HG03064 (cell line): ENCODE data around the gene SLC39A9.

Experiments used
- ATAC-seq: cut with Tn5 transposase; IDR thresholded peaks from one replicate; pipeline ENCODE4 v1.9.1; 2021; ENCODE audit warnings: low read depth; ENCODE audit not compliant: unreplicated experiment

SLC39A9 gene

GRCh38 chr14:69398053-69398817 lies at the start of gene SLC39A9, which contains the start of gene ERH:
Gene SLC39A9 (plus strand): TSS chr14:69398692. CDS start chr14:69399370, 678 bp downstream.
Gene ERH (minus strand): TSS chr14:69398299. CDS start chr14:69398233, 66 bp downstream.
- peak; percentile 86 for ATAC-seq

GRCh38 chr14:69349091-69349777 lies 49.3 kb upstream of the SLC39A9 start:
- no peak for ATAC-seq

GRCh38 chr14:69350892-69351291 lies 47.6 kb upstream of the SLC39A9 start:
- no peak for ATAC-seq

GRCh38 chr14:69351385-69351784 lies 47.1 kb upstream of the SLC39A9 start:
- ATAC-seq = no peak

- no peak for ATAC-seq
Observed at GRCh38 chr14:69351911-69352310, 46.6 kb upstream of the SLC39A9 start.

GRCh38 chr14:69353168-69353567 lies 45.3 kb upstream of the SLC39A9 start:
- ATAC-seq = no peak

- ATAC-seq = peak; percentile 78
Observed at GRCh38 chr14:69354383-69355153, 43.9 kb upstream of the SLC39A9 start.

- no peak for ATAC-seq
Observed at GRCh38 chr14:69355154-69355597, 43.3 kb upstream of the SLC39A9 start.

GRCh38 chr14:69355607-69356281 lies 42.7 kb upstream of the SLC39A9 start:
- ATAC-seq = no peak

- ATAC-seq = no peak
Observed at GRCh38 chr14:69356903-69357543, 41.5 kb upstream of the SLC39A9 start.

GRCh38 chr14:69357544-69358200 lies 40.8 kb upstream of the SLC39A9 start:
- ATAC-seq = no peak

- no peak for ATAC-seq
Observed at GRCh38 chr14:69358233-69358963, 40.1 kb upstream of the SLC39A9 start.

- no peak for ATAC-seq
Observed at GRCh38 chr14:69358966-69359365, 39.5 kb upstream of the SLC39A9 start.

- ATAC-seq = no peak
Observed at GRCh38 chr14:69360438-69361108, 37.9 kb upstream of the SLC39A9 start.

GRCh38 chr14:69363055-69363454 lies 35.4 kb upstream of the SLC39A9 start:
- no peak for ATAC-seq

- ATAC-seq = no peak
Observed at GRCh38 chr14:69363964-69364363, 34.5 kb upstream of the SLC39A9 start.

- ATAC-seq = no peak
Observed at GRCh38 chr14:69364378-69364777, 34.1 kb upstream of the SLC39A9 start.

- no peak for ATAC-seq
Observed at GRCh38 chr14:69366069-69366468, 32.4 kb upstream of the SLC39A9 start.
